ENCODE results near the gene RNF213.

Gene RNF213

DNA sequence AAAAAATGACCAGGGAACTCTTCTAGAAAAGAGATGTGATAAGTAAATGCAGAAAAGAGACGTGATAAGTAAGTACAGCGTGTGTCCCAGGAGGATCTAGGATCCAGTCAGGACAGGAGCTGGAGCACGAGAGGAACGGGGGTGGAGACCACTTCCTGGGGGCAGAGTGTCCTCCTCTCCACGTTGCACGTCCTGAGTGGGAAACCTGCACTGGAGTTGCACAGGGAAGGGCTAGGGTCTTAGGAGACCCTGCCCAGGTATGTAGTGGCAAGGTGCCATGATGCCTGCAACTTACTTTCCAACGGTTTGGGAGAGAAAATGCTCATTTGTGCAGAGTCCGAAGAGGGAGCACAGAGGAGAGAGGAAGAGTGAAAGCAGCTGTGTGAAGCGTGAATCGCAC is 55.8 kb downstream of the RNF213 start:
- DNase-seq (ENCODE audit: low read depth, low spot score) = no peak
- CTCF ChIA-PET = no interaction called here
- no peak overlapping the region for H3K4me3 ChIP-seq (ENCODE audit: low read depth, low read length)
- POLR2A ChIA-PET = no interaction called here
- no peak for TF ChIP-seq CTCF (IDR thresholded peaks at IDR 0.05; ENCODE audit: insufficient read depth, low read length, missing control alignments)

- no peak for DNase-seq (ENCODE audit: low read depth, low spot score)
- no peak for TF ChIP-seq CTCF (IDR thresholded peaks at IDR 0.05; ENCODE audit: insufficient read depth, low read length, missing control alignments)
- H3K4me3 ChIP-seq (ENCODE audit: low read depth, low read length) = no peak overlapping the region
- ChIA-PET CTCF (no interaction called here), POLR2A (no interaction called here)
Observed at GRCh38 chr17:80316927-80317705, 56.5 kb downstream of the RNF213 start.

DNA sequence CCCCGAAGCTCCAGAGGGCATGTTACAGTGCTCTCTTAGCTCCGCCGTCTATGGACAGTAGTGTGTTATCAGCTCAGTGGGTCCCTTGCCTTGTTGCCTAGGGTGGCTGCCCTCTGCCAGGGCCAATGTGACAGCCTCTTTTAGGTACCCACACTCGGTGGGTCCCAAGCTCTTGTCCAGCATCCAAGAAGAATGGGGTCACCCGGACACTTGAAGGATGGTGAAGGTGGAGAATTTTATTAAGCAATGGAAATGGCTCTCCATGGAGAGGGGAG is 57.0 kb downstream of the RNF213 start:
- TF ChIP-seq CTCF (IDR thresholded peaks at IDR 0.05; ENCODE audit: insufficient read depth, low read length, missing control alignments) = no peak
- CTCF ChIA-PET = no interaction called here
- POLR2A ChIA-PET = no interaction called here
- no peak overlapping the region for H3K4me3 ChIP-seq (ENCODE audit: low read depth, low read length)
- no peak for DNase-seq (ENCODE audit: low read depth, low spot score)

DNA sequence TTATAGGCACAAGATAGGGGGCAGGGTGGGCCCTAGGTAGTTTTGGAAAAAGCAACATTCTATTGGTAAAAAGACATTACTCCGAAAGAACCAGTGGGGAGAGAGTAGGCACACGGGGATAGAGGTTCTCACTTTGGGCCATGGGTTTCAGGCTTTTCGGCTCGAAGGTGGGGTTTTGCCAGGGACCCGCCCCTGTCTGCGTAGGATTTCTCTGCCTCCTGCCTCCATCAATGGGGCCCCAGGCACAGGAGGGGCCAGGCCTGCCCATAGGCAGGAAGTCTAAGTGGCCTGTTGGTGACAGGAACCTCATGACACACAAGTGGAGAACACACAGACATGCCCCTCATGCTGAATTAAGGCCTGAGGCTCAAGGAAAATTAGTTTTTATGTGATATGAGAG is 57.5 kb downstream of the RNF213 start:
- ChIA-PET CTCF (no interaction called here), POLR2A (no interaction called here)
- H3K4me3 ChIP-seq (ENCODE audit: low read depth, low read length) = no peak overlapping the region
- TF ChIP-seq CTCF (IDR thresholded peaks at IDR 0.05; ENCODE audit: insufficient read depth, low read length, missing control alignments) = no peak
- DNase-seq (ENCODE audit: low read depth, low spot score) = no peak

GRCh38 chr17:80319262-80319998 is 58.8 kb downstream of the RNF213 start:
- TF ChIP-seq CTCF (IDR thresholded peaks at IDR 0.05; ENCODE audit: insufficient read depth, low read length, missing control alignments) = no peak
- ChIA-PET POLR2A (no interaction called here), CTCF (no interaction called here)
- no peak overlapping the region for H3K4me3 ChIP-seq (ENCODE audit: low read depth, low read length)
- DNase-seq (ENCODE audit: low read depth, low spot score) = no peak

DNA sequence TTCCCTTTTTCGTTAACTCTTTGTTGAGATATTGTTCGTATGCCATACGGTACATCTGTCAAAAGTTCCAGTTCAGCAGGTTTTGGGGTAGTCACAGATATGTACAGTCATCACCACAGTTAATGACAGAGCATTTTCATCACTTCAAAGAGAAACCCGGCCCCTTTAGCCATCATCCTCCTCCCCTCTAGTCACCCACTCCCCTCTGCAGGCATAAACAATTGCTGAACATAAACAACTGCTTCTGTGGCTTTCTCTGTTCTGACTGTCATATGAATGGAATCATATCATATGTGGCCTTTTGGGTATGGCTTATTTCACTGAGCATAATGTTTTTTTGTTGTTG is 59.3 kb downstream of the RNF213 start:
- POLR2A ChIA-PET = no interaction called here
- DNase-seq (ENCODE audit: low read depth, low spot score) = no peak
- H3K4me3 ChIP-seq (ENCODE audit: low read depth, low read length) = no peak overlapping the region
- no peak for TF ChIP-seq CTCF (IDR thresholded peaks at IDR 0.05; ENCODE audit: insufficient read depth, low read length, missing control alignments)
- CTCF ChIA-PET = no interaction called here

All from AG04449 (cell line).